GM12872 (cell line): ENCODE data around the gene SHCBP1.

Experiments used
- CTCF ChIP-seq: IDR thresholded peaks from 3 replicates; pipeline ENCODE4 v1.5.1; 2011; ENCODE audit warnings: low read depth, mild to moderate bottlenecking, low read length, moderate library complexity; ENCODE audit not compliant: insufficient read depth

SHCBP1 gene

DNA sequence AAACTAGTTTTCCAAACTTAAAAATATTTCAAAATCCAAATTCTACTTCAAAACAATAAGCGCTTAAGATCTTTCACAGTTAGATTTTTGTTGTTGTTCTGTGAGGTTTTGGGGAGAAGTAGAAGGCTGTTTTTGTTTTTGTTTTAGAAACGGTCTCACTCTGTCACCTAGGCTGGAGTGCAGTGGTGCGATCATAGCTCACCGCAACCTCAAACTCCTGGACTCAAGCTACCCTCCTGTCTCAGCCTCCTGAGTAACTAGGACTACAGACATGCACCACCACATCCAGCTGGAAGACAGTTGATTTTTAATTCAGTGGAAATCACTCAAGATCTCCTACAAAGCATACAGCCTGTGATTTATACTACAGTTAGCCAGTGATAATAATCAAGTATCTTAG is 2.7 kb downstream of the SHCBP1 start:
- TF ChIP-seq CTCF, result no peak

DNA sequence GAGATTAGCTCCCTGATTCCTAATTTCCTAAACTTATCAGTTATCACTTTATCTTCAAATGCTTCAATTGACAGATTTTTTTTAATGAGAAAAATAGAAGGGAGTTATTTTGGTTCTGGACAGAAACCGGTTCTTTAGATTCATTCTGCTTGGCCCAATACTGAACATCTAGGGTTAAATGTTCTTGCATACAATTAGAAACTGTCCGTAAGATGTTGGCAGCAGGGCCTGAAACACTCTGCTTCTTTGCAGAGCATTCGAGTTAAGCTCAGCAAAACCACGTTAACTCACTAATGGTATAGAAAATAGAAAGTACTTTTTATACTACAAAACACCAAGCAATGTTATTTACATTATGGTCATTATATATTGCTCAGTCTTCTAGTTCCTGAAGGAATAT is 7.2 kb downstream of the SHCBP1 start:
- TF ChIP-seq CTCF, result no peak

- no peak for TF ChIP-seq CTCF
These were observed 7.8 kb downstream of the SHCBP1 start for GRCh38 chr16:46613352-46613751.

DNA sequence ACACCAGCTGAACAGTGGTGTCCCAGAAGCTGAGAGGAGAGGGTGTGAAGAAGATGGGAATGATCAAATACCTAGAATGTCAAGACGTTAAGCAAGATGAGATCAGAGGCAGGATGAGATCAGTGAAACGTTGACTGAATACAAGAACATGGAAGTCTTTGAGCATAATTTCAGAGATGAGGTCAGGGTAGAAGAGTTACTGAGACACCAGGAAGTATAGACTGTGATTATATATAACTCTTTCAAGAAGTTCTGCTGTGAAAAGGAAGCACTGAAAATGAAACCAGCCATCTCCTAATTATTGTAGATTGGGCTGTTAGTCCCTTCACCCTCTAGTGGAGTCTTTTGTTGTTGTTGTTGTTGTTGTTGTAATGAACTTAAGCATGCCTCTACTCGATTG is 9.1 kb downstream of the SHCBP1 start:
- peak; percentile 18; the same call in 1 of the 3 replicates for TF ChIP-seq CTCF

GRCh38 chr16:46607529-46607928 is 13.7 kb downstream of the SHCBP1 start:
- peak; percentile 16; the same call in 1 of the 3 replicates for TF ChIP-seq CTCF

DNA sequence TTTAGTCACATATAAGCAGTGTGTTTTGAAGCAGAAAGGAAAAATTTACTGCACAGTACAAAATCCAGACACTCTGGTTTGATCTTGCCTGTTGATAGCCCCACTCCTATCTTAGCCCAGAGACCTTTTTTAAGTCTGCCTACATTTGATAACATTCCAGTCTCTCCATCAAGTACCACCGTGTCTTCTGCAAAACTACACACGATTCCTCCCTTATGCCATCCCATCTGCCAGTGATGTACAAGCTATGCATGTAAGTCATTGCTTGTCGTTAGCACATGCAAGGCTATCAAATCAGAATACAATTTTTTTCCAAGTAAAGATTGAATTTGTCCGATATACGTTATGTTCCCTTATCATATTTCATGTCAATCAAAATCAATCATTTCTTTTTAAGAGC is 14.9 kb downstream of the SHCBP1 start:
- TF ChIP-seq CTCF, result no peak

DNA sequence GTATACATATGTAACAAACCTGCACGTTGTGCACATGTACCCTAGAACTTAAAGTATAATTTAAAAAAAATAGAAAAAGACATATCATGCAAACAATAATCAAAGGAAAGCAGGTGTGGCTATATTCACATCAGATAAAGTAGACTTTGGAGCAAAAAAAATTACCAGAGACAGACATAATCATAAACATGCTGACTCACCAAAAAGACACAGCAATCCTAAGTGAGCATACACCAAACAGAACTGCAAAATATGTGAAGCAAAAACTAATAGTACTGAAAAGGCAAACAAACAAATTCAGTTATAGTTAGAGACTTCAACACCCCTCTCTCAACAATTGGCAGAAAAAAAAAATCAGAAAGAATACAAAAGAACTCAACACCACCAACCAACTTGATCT is 29.9 kb downstream of the SHCBP1 start:
- no peak for TF ChIP-seq CTCF
